Tibial artery (tissue), 4 donors: ENCODE measurements around the gene RYK.
"Not testable (repeated sequence)": the region's sequence is repeated elsewhere in the genome, so short reads cannot be mapped to it uniquely, and the experiment has no call there.

ENCODE experiments used
- DNase-seq, 2 donors: peaks; one replicate each; pipeline ENCODE4 v3.0.0-alpha.2; 2019
- H3K27ac ChIP-seq, 2 donors: fragments of 200-600 bp; sonication (generic) in 1 of 2; 1 replicate in 1 of 2; 2 replicates in 1 of 2; pipeline ENCODE4 v1.5.1; 2018 to 2019; ENCODE audit warnings: mild to moderate bottlenecking in 1 of 2
- H3K27me3 ChIP-seq, 2 donors: fragments of 200-600 bp; sonication (generic) in 1 of 2; one replicate each; pipeline versions ENCODE4 v1.5.1 to v1.6.0; 2016 to 2019
- H3K36me3 ChIP-seq, 3 donors: fragments of 200-600 bp; sonication (generic) in 2 of 3; one replicate each; pipeline ENCODE4 v1.5.1; 2016 to 2019; ENCODE audit warnings: mild to moderate bottlenecking in 2 of 3
- H3K4me1 ChIP-seq, 4 donors: fragments of 200-600 bp; sonication (generic) in 2 of 4; 1 replicate in 3 of 4; 2 replicates in 1 of 4; pipeline ENCODE4 v1.5.1; 2016 to 2019
- H3K4me3 ChIP-seq, 2 donors: fragments of 200-600 bp; sonication (generic) in 1 of 2; 1 replicate in 1 of 2; 2 replicates in 1 of 2; pipeline ENCODE4 v1.5.1; 2018 to 2019; ENCODE audit warnings: mild to moderate bottlenecking in 2 of 2
- H3K9me3 ChIP-seq, 3 donors: fragments of 200-600 bp; sonication (generic) in 1 of 3; one replicate each; pipeline ENCODE4 v1.5.1; 2016 to 2019
- CTCF ChIP-seq, 2 experiments: fragments of 200-600 bp in 1 of 2; fragments of 450-650 bp in 1 of 2; IDR thresholded peaks; one replicate each; pipeline ENCODE4 v1.5.1; 2017 to 2019; ENCODE audit warnings: antibody characterized with exemption in 2 of 2, mild to moderate bottlenecking in 1 of 2, moderate library complexity in 1 of 2
- intact Hi-C: fragments of 100-400 bp; cut with DNase I; formaldehyde crosslinking; loops from one replicate; pipeline ENCODE4 v1.15.0; 2023; ENCODE audit warnings: low total_unique reads

Gene RYK

GRCh38 chr3:134282659-134283047 is 32.0 kb upstream of the RYK start:
- Histone ChIP-seq H3K36me3 (no peaks in the 10 kb centered on the region), H3K9me3 (no peaks in the 10 kb centered on the region)
- intact Hi-C loops = no loop called here

GRCh38 chr3:134281912-134282658 is 31.4 kb upstream of the RYK start:
- no peak for TF ChIP-seq CTCF (IDR thresholded peaks at IDR 0.05)
- Histone ChIP-seq H3K4me1 (peaks cover 0 to 3% (median 0%) of the 10 kb centered on the region in 4 donors), H3K4me3 (no peak overlapping the region), H3K27ac (no peak overlapping the region), H3K9me3 (no peaks in the 10 kb centered on the region), H3K36me3 (no peaks in the 10 kb centered on the region), H3K27me3 (no peaks in the 10 kb centered on the region)
- no peak for DNase-seq
- intact Hi-C loops = no loop called here

More at GRCh38 chr3:134282659-134283047, 32.0 kb upstream of the RYK start:
- no peaks in the 10 kb centered on the region for H3K27me3 ChIP-seq
- no peak for TF ChIP-seq CTCF (IDR thresholded peaks at IDR 0.05)
- DNase-seq = no peak
- no peak overlapping the region for H3K27ac ChIP-seq
- no peak overlapping the region for H3K4me3 ChIP-seq
- no peaks in the 10 kb centered on the region for H3K4me1 ChIP-seq

GRCh38 chr3:134279466-134279865 is 28.8 kb upstream of the RYK start:
- no peak for DNase-seq
- intact Hi-C loops = no loop called here
- Histone ChIP-seq H3K36me3 (no peaks in the 10 kb centered on the region), H3K4me3 (no peak overlapping the region), H3K4me1 (peaks cover 0 to 3% (median 0%) of the 10 kb centered on the region in 4 donors), H3K27ac (no peak overlapping the region), H3K27me3 (no peaks in the 10 kb centered on the region), H3K9me3 (no peaks in the 10 kb centered on the region)
- TF ChIP-seq CTCF (IDR thresholded peaks at IDR 0.05) = no peak

GRCh38 chr3:134277066-134277660 is 26.5 kb upstream of the RYK start:
- H3K4me3 ChIP-seq = no peak overlapping the region
- no peaks in the 10 kb centered on the region for H3K36me3 ChIP-seq
- DNase-seq = no peak
- no peak overlapping the region for H3K27ac ChIP-seq
- peaks cover 0 to 3% (median 0%) of the 10 kb centered on the region in 4 donors for H3K4me1 ChIP-seq
- intact Hi-C loops = no loop called here
- no peaks in the 10 kb centered on the region for H3K27me3 ChIP-seq
- no peak for TF ChIP-seq CTCF (IDR thresholded peaks at IDR 0.05)
- no peaks in the 10 kb centered on the region for H3K9me3 ChIP-seq

GRCh38 chr3:134276086-134276485 is 25.4 kb upstream of the RYK start:
- TF ChIP-seq CTCF (IDR thresholded peaks at IDR 0.05) = no peak
- Histone ChIP-seq H3K36me3 (no peaks in the 10 kb centered on the region), H3K4me1 (peaks cover 0 to 3% (median 0%) of the 10 kb centered on the region in 4 donors), H3K4me3 (no peak overlapping the region), H3K27me3 (no peaks in the 10 kb centered on the region), H3K27ac (no peak overlapping the region), H3K9me3 (no peaks in the 10 kb centered on the region)
- intact Hi-C loops = no loop called here
- no peak for DNase-seq

GRCh38 chr3:134275110-134275509 is 24.5 kb upstream of the RYK start:
- H3K4me3 ChIP-seq, H3K27ac ChIP-seq, DNase-seq, H3K4me1 ChIP-seq, H3K9me3 ChIP-seq, intact Hi-C loops, H3K27me3 ChIP-seq, H3K36me3 ChIP-seq: not testable (repeated sequence)
